WERI-Rb-1 (cell line): Measurements from ENCODE around the gene SLC27A4.
A peak's percentile ranks its signal among the peaks of the same experiment; 100 is the strongest.

Experiments
- DNase-seq: peaks from one replicate; pipeline ENCODE4 v3.0.0-alpha.2; 2020
- H3K27ac ChIP-seq: fragments of 250-450 bp; sonication (Bioruptor Pico); 2 replicates; pipeline ENCODE4 v1.5.1; 2020; ENCODE audit warnings: mild to moderate bottlenecking, moderate library complexity
- H3K27me3 ChIP-seq: fragments of 250-450 bp; sonication (Bioruptor Pico); 2 replicates; pipeline ENCODE4 v1.5.1; 2021; ENCODE audit warnings: mild to moderate bottlenecking, low read depth, moderate library complexity; ENCODE audit not compliant: insufficient read depth, severe bottlenecking
- H3K36me3 ChIP-seq: fragments of 250-450 bp; sonication (Bioruptor Pico); 2 replicates; pipeline ENCODE4 v1.5.1; 2020; ENCODE audit warnings: mild to moderate bottlenecking, moderate library complexity
- H3K4me3 ChIP-seq: 2 replicates; pipeline ENCODE4 v1.5.1; 2011; ENCODE audit warnings: low read depth, mild to moderate bottlenecking, control low read depth, low read length
- H3K9me3 ChIP-seq: fragments of 250-450 bp; sonication (Bioruptor Pico); 2 replicates; pipeline ENCODE4 v1.5.1; 2021; ENCODE audit warnings: mild to moderate bottlenecking, moderate library complexity; ENCODE audit not compliant: severe bottlenecking
- TF ChIP-seq, protein P1 (sequence below): IDR thresholded peaks from 2 replicates; pipeline ENCODE4 v1.5.1; 2011; ENCODE audit warnings: low read depth, mild to moderate bottlenecking, control low read depth, inconsistent platforms, low read length

Gene SLC27A4

DNA sequence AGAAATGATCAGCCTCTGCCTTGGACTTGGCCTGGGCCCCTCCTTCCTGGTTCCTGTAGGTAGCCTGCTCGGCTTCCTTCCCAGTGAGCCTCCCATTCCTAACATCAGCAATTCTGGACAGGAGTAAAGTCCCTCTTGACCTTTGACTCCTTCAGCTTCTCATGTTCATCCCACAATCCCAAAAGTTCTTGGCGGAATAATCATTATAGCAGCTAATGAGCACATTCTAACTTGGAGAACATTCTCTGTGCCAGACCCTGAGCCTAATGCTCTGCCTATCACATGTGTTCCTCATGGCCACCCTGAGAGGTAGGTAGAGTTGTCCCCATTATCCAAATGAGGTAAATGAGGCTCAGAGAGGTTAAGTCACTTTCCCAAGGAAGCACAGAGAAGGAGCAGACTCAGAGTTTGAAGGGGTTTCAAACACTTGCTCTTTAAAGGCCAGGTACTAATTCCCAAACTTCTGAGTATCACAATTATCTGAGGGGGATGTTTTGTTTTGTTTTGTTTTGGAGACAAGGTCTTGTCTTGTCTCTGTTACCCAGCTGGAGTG, 43.0 kb upstream of the SLC27A4 start:
- Histone ChIP-seq H3K27me3 (no peaks in the 10 kb centered on the region), H3K27ac (no peak overlapping the region), H3K9me3 (no peaks in the 10 kb centered on the region), H3K4me3 (no peak overlapping the region), H3K36me3 (peaks cover 6% of the 10 kb centered on the region)
- no peak for DNase-seq
- TF ChIP-seq, protein P1, sequence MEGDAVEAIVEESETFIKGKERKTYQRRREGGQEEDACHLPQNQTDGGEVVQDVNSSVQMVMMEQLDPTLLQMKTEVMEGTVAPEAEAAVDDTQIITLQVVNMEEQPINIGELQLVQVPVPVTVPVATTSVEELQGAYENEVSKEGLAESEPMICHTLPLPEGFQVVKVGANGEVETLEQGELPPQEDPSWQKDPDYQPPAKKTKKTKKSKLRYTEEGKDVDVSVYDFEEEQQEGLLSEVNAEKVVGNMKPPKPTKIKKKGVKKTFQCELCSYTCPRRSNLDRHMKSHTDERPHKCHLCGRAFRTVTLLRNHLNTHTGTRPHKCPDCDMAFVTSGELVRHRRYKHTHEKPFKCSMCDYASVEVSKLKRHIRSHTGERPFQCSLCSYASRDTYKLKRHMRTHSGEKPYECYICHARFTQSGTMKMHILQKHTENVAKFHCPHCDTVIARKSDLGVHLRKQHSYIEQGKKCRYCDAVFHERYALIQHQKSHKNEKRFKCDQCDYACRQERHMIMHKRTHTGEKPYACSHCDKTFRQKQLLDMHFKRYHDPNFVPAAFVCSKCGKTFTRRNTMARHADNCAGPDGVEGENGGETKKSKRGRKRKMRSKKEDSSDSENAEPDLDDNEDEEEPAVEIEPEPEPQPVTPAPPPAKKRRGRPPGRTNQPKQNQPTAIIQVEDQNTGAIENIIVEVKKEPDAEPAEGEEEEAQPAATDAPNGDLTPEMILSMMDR: no peak

DNA sequence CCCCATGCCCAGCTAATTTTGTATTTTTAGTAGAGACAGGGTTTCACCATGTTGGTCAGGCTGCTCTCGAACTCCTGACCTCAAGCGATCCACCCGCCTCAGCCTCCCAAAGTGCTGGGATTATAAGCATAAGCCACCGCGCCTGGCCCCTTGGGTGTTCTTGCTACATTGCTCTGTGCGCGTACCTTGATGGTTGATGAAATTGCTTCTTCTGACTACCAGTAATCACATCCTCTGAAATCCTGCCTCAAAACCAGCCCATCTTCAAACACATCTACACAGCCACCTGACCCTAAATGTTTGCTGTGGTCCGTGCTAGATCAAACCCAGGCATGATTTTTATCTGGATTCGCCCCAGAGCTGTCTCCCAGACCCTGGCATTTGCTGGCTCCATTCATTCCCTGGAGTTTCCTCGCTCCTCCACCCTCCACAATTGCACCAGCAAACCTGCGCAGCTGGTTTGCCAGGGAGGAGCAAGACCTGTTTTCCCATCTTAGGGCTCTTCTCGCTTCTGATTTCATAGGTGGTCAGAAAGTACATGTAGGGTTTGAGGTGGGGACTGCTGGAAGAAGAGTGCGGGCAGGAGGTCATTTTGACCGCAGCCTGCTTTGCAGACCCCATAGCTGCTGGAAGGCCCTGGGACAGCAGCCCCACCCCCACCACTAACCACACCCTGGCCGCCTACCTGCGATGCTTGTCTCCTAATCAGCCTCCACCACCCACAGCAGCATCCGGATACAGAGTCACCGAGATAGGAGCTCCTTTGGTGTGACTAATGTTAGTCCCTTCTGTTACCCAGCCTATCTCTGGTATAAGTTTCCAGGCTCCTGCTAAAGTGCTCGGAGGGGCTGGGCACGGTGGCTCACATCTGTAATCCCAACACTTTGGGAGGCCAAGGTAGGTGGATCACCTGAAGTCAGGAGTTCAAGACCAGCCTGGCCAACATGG, 41.5 kb upstream of the SLC27A4 start:
- TF ChIP-seq, protein P1: no peak

DNA sequence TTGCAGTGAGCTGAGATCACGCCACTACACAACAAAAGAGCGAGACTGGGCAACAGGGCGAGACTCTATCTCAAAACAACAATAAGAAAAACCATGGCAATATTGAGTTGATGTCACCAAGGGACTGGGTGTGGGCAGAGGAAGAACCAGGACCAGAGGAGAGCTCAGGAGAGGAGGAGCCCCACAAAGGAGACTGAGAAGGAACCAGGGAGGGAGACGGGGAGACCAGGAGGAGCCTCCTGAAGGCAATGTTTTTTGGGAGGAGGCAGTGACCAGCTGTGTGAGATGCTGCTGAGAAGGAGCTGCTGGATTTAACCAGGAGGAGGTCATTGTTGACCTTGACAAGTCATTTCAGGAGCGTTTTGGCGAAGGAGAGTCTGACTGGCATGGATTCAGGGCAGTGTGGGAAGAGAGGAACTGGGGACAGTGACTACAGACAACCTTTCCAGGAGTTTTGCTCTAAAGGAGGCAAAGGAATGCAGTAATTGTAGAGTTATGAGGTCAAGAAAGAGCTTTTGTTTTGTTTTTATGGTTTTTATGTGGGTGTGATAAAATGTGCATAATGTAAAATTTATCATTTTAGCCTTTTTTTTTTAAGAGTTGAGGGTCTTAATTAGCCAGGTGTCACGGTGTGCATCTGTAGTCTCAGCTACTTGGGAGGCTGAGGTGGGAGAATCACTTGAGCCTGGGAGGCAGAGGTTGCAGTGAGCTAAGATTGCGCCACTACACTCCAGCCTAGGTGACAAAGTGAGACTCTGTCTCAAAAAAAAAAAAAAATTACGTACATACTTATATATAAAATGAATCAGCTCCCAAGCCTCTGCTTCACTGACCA, 36.0 kb upstream of the SLC27A4 start:
- TF ChIP-seq, protein P1: no peak
- Histone ChIP-seq H3K9me3 (no peaks in the 10 kb centered on the region), H3K27me3 (no peaks in the 10 kb centered on the region), H3K36me3 (peaks cover 30% of the 10 kb centered on the region), H3K27ac (peak overlapping the region; percentile 51), H3K4me3 (no peak overlapping the region)
- no peak for DNase-seq

More for the DNA sequence above, 41.5 kb upstream of the SLC27A4 start:
- H3K4me3 ChIP-seq: no peak overlapping the region
- no peaks in the 10 kb centered on the region for H3K9me3 ChIP-seq
- no peaks in the 10 kb centered on the region for H3K36me3 ChIP-seq
- H3K27ac ChIP-seq: no peak overlapping the region
- DNase-seq: no peak
- no peaks in the 10 kb centered on the region for H3K27me3 ChIP-seq

DNA sequence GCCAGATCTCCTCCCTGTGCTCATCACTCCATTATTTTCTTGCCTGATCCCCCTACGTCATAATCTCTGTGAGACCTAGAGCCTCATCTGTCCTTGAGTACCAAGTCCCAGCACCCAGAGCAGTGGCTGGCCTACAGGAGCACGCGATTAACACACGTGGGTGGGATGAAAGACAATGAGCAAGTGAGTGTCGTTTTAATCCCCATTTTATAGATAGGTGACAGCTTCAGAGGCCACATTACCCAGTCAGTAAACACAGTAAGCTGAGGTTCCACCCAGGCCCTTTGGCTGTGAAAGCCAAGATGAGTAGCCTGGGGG, 35.4 kb upstream of the SLC27A4 start:
- peaks cover 36% of the 10 kb centered on the region for H3K36me3 ChIP-seq
- TF ChIP-seq, protein P1: no peak
- peak overlapping the region; percentile 62 for H3K27ac ChIP-seq

DNA sequence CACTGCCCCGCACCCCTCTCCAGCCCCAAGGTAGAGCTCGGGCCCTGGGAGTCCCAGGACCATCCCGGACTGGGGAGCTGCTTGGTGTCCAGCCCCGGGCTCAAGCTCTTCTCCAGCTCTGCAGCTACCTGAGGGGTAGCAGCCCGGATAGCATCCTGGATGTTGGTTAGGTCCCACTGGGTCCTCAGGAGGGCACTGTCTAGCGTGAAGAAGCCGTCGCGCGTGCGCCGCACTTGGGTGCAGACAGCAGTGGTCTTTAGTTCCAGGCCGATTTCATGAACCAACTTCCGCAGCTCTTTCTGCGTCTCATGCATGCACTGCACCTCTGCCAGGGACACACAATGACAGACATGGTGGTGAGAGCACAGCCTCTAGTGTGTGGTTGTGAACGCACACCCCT, 30.8 kb upstream of the SLC27A4 start:
- DNase-seq: no peak
- no peak overlapping the region for H3K27ac ChIP-seq
- H3K4me3 ChIP-seq: no peak overlapping the region
- H3K36me3 ChIP-seq: peaks cover 71% of the 10 kb centered on the region
- no peaks in the 10 kb centered on the region for H3K9me3 ChIP-seq
- TF ChIP-seq, protein P1: no peak
- H3K27me3 ChIP-seq: no peaks in the 10 kb centered on the region

More for the DNA sequence above, 35.4 kb upstream of the SLC27A4 start:
- H3K27me3 ChIP-seq: no peaks in the 10 kb centered on the region
- peak; percentile 95 for DNase-seq
- H3K4me3 ChIP-seq: no peak overlapping the region
- H3K9me3 ChIP-seq: no peaks in the 10 kb centered on the region
